H1 (cell line): Measurements from ENCODE around the gene C20orf144. TPM values are rescaled to one million over a fixed set of nuclear protein-coding genes. Genes with fewer than 3 reads are reported as not detected.
A peak's percentile ranks its signal among the peaks of the same experiment; 100 is the strongest.

Experiments used
- CEBPB ChIP-seq: IDR thresholded peaks from 2 replicates; pipeline ENCODE4 v1.6.1; 2012; ENCODE audit warnings: low read depth, low read length
- CHD2 ChIP-seq: IDR thresholded peaks from 2 replicates; pipeline ENCODE4 v1.6.1; 2012; ENCODE audit warnings: low read length, improper control_type of control experiment
- CHD7 ChIP-seq: fragments of 300-600 bp; sonication (generic); IDR thresholded peaks from 2 replicates; pipeline ENCODE4 v1.7.1; 2012; ENCODE audit warnings: low read length, moderate library complexity, mild to moderate bottlenecking, inconsistent platforms; ENCODE audit not compliant: insufficient replicate concordance
- KDM5A ChIP-seq: fragments of 200-600 bp; IDR thresholded peaks from 2 replicates; pipeline ENCODE4 v1.7.1; 2012; ENCODE audit warnings: mild to moderate bottlenecking, low read length, inconsistent platforms, mixed read lengths
- RAD21 ChIP-seq, 2 experiments: IDR thresholded peaks in 1 of 2; conservative IDR thresholded peaks in 1 of 2; 2 replicates each; pipeline ENCODE4 v1.6.1; 2011; ENCODE audit warnings: low read depth in 2 of 2, low read length in 2 of 2, improper control_type of control experiment in 1 of 2, inconsistent platforms in 1 of 2, mild to moderate bottlenecking in 1 of 2, moderate library complexity in 1 of 2
- TAF1 ChIP-seq: IDR thresholded peaks from 2 replicates; pipeline ENCODE4 v1.6.1; 2011; ENCODE audit warnings: mild to moderate bottlenecking, low read depth, low read length
- TAF7 ChIP-seq: optimal IDR thresholded peaks from 2 replicates; pipeline ENCODE3; 2011; ENCODE audit warnings: low read depth, mild to moderate bottlenecking, inconsistent platforms, low read length, moderate library complexity, borderline replicate concordance
- YY1 ChIP-seq: IDR thresholded peaks from 2 replicates; pipeline ENCODE4 v1.6.1; 2011; ENCODE audit warnings: low read depth, mild to moderate bottlenecking, low read length
- polyA plus RNA-seq, 7 experiments: library from polyadenylated mRNA; depleted of rRNA in 3 of 7; stranded (reverse) in 5 of 7; unstranded in 2 of 7; fragments of >200 nt in 5 of 7; fragments of 200-250 nt in 2 of 7; gene quantifications; 1 replicate in 5 of 7; 2 replicates in 1 of 7; 4 replicates in 1 of 7; pipeline versions ENCODE4 v1.2.1 to v1.2.3, GENCODE V29; 2011 to 2013; ENCODE audit warnings: missing spikeins in 2 of 7, mixed read lengths in 2 of 7
- total RNA-seq: library from RNA; stranded (reverse); fragmentation: NEBNext Ultra II Directional; extraction: Animal tissue kit (Norgen Biotek cat#: 25700); gene quantifications from 2 replicates; pipeline ENCODE4 v1.2.1, GENCODE V29; 2021

The C20orf144 gene
- total and polyA plus RNA-seq, 2 of the 8 experiments (the other 6 are each of a cell fraction or from before 2014, with no cell fraction given): 0.21 to 0.24 TPM

- TF ChIP-seq CHD7 (no peak), TAF7 (no peak), TAF1 (no peak), CHD2 (no peak), YY1 (peak; percentile 64; the same call in 1 of the 2 replicates), KDM5A (no peak), RAD21 (IDR thresholded peaks at IDR 0.05 in 1 of 2, conservative IDR thresholded peaks at IDR 0.05 in 1 of 2; ENCODE audit: low read depth in 2 of 2, low read length in 2 of 2) (peak; percentile 88 to 93), CEBPB (no peak)
Measured at GRCh38 chr20:33667676-33668465, 5.7 kb downstream of the C20orf144 start (continued).
